ENCODE data around the gene KIAA0513.

- no peak for TF ChIP-seq CTCF (IDR thresholded peaks at IDR 0.05)
- TF ChIP-seq EZH2phosphoT487 (IDR thresholded peaks at IDR 0.05), result no peak
Observed at GRCh38 chr16:85098565-85098964, 71.0 kb downstream of the KIAA0513 start.

Data from neural progenitor cell (in vitro differentiated cells).